HCT116 (cell line): ENCODE measurements around the gene ADGRG1. TPM values are rescaled to one million over a fixed set of nuclear protein-coding genes. Genes with fewer than 3 reads are reported as not detected.

Experiments used
- ATAC-seq: fragments of 200-7000 bp; cut with Tn5 transposase; 2 replicates; pipeline ENCODE4 v1.9.1; 2020; ENCODE audit warnings: mild to moderate bottlenecking, moderate library complexity
- BruUV-seq: library from RNA; stranded (reverse); fragments of 400-500 nt; replicated peaks from 2 replicates; lab custom pipeline; 2021; lab: Mats Ljungman, UMichigan
- CTCF ChIA-PET: fragments of 300-600 bp; sonication (Branson Sonifier 250); formaldehyde crosslinking; loops from one replicate; lab custom pipeline; 2021; ENCODE audit warnings: antibody characterized with exemption; lab: Charles Lee
- POLR2A ChIA-PET: fragments of 300-600, 350-600 bp; sonication (Branson Sonifier 250); formaldehyde crosslinking; loops from one replicate; lab custom pipeline; 2021; ENCODE audit warnings: antibody characterized with exemption; lab: Charles Lee
- RAD21 ChIA-PET, 2 experiments: fragments of 300-600 bp; sonication (Branson Sonifier 250); formaldehyde crosslinking; loops; one replicate each; lab custom pipeline; 2023; ENCODE audit warnings: low total read pairs in 2 of 2; ENCODE audit not compliant: uncharacterized antibody in 2 of 2, unreplicated experiment in 2 of 2, low non-redundant PET in 1 of 2; lab: Charles Lee
- DNase-seq: peaks from one replicate; pipeline ENCODE4 v3.0.0-alpha.2; 2010; ENCODE audit warnings: low read depth, low spot score
- H2AFZ ChIP-seq: fragments of 200-600 bp; shearing (Covaris generic), sonication (generic); 2 replicates; pipeline ENCODE4 v1.6.1; 2017; ENCODE audit warnings: low read depth, mixed run types, mixed read lengths, antibody characterized with exemption, low read length; ENCODE audit not compliant: poor library complexity, severe bottlenecking
- H3K27ac ChIP-seq: 2 replicates; pipeline ENCODE4 v1.5.1; 2012; ENCODE audit warnings: low read depth, low read length
- H3K27me3 ChIP-seq: fragments of 200-600 bp; sonication (generic); 2 replicates; pipeline ENCODE4 v1.6.1; 2016; ENCODE audit warnings: mixed run types, low read length, mixed read lengths; ENCODE audit not compliant: insufficient read depth
- H3K36me3 ChIP-seq, 2 experiments: fragments of 200-500 bp in 1 of 2; fragments of 200-600 bp in 1 of 2; sonication (Bioruptor generic) in 1 of 2; sonication (generic) in 1 of 2; 2 replicates each; pipeline versions ENCODE4 v1.5.1 to v1.6.1; 2014 to 2016; ENCODE audit warnings: low read length in 2 of 2, inconsistent platforms in 1 of 2, mixed read lengths in 1 of 2, mixed run types in 1 of 2; ENCODE audit not compliant: insufficient read depth in 2 of 2, control insufficient read depth in 1 of 2
- H3K4me1 ChIP-seq, 2 experiments: fragments of 200-600 bp in 1 of 2; sonication (generic) in 1 of 2; 2 replicates each; pipeline versions ENCODE4 v1.5.1 to v1.6.1; 2012 to 2017; ENCODE audit warnings: low read length in 2 of 2, inconsistent platforms in 1 of 2, mild to moderate bottlenecking in 1 of 2, mixed read lengths in 1 of 2, mixed run types in 1 of 2, moderate library complexity in 1 of 2; ENCODE audit not compliant: insufficient read depth in 2 of 2, control insufficient read depth in 1 of 2
- H3K4me2 ChIP-seq: fragments of 200-600 bp; sonication (generic); 2 replicates; pipeline ENCODE4 v1.6.1; 2017; ENCODE audit warnings: mixed run types, low read length, mixed read lengths
- H3K4me3 ChIP-seq, 2 experiments: fragments of 200-600 bp in 1 of 2; sonication (generic) in 1 of 2; replicated peaks in 1 of 2; 2 replicates each; pipeline ENCODE4 v1.5.1; 2011 to 2016; ENCODE audit warnings: low read length in 2 of 2, control low read depth in 1 of 2, low read depth in 1 of 2, mild to moderate bottlenecking in 1 of 2, mixed read lengths in 1 of 2, mixed run types in 1 of 2
- H3K79me2 ChIP-seq: fragments of 200-600 bp; sonication (generic); 2 replicates; pipeline ENCODE4 v1.6.1; 2017; ENCODE audit warnings: mild to moderate bottlenecking, mixed run types, low read length, moderate library complexity, mixed read lengths; ENCODE audit not compliant: insufficient read depth
- H3K9ac ChIP-seq: fragments of 200-600 bp; sonication (generic); 2 replicates; pipeline ENCODE4 v1.6.1; 2016; ENCODE audit warnings: low read length, mixed read lengths
- H3K9me2 ChIP-seq: fragments of 200-600 bp; sonication (generic), shearing (Covaris generic); 2 replicates; pipeline ENCODE4 v1.6.1; 2017; ENCODE audit warnings: mixed run types, mild to moderate bottlenecking, moderate library complexity; ENCODE audit not compliant: insufficient read depth
- H3K9me3 ChIP-seq, 2 experiments: fragments of 200-500 bp in 1 of 2; fragments of 200-600 bp in 1 of 2; sonication (Bioruptor generic) in 1 of 2; sonication (generic) in 1 of 2; 2 replicates each; pipeline ENCODE4 v1.6.1; 2014 to 2017; ENCODE audit warnings: low read length in 2 of 2, mixed read lengths in 2 of 2, inconsistent platforms in 1 of 2, low read depth in 1 of 2, mild to moderate bottlenecking in 1 of 2, mixed run types in 1 of 2, moderate library complexity in 1 of 2; ENCODE audit not compliant: control insufficient read depth in 1 of 2, insufficient read depth in 1 of 2
- H4K20me1 ChIP-seq: fragments of 200-600 bp; sonication (generic), shearing (Covaris generic); 2 replicates; pipeline ENCODE4 v1.6.1; 2017; ENCODE audit warnings: mixed run types, mild to moderate bottlenecking, moderate library complexity; ENCODE audit not compliant: insufficient read depth
- CBX3 ChIP-seq: IDR thresholded peaks from 2 replicates; pipeline ENCODE4 v1.6.1; 2012; ENCODE audit warnings: low read depth
- CEBPB ChIP-seq: IDR thresholded peaks from 2 replicates; pipeline ENCODE4 v1.6.1; 2012; ENCODE audit warnings: low read depth
- EGR1 ChIP-seq: IDR thresholded peaks from 2 replicates; pipeline ENCODE4 v1.6.1; 2012; ENCODE audit warnings: low read depth
- FOSL1 ChIP-seq: IDR thresholded peaks from 2 replicates; pipeline ENCODE4 v1.6.1; 2012; ENCODE audit warnings: low read depth
- JUND ChIP-seq: IDR thresholded peaks from 2 replicates; pipeline ENCODE4 v1.6.1; 2012
- YY1 ChIP-seq: IDR thresholded peaks from 2 replicates; pipeline ENCODE4 v1.6.1; 2011; ENCODE audit warnings: low read length, low read depth, moderate library complexity, mild to moderate bottlenecking; ENCODE audit not compliant: insufficient replicate concordance; ENCODE audit errors: extremely low read depth
- intact Hi-C: fragments of 100-400 bp; cut with micrococcal nuclease; formaldehyde crosslinking; loops from 2 replicates; pipeline ENCODE4 v1.10.0; 2022
- total RNA-seq: library from RNA; stranded (reverse); gene quantifications from one replicate; pipeline ENCODE4 v1.2.1, GENCODE V29; 2021; ENCODE audit not compliant: unreplicated experiment
- TF ChIP-seq, protein P1 (sequence below), 3 experiments: fragments of 200-600 bp in 1 of 3; sonication (generic) in 1 of 3; IDR thresholded peaks in 2 of 3; conservative IDR thresholded peaks in 1 of 3; 2 replicates each; pipeline ENCODE4 v1.5.1; 2012 to 2017; ENCODE audit warnings: low read depth in 2 of 3, low read length in 2 of 3, antibody characterized with exemption in 1 of 3, borderline replicate concordance in 1 of 3, control low read depth in 1 of 3, mild to moderate bottlenecking in 1 of 3, mixed read lengths in 1 of 3, mixed run types in 1 of 3, moderate library complexity in 1 of 3; ENCODE audit not compliant: insufficient read depth in 1 of 3
- TF ChIP-seq, protein P2 (sequence below): IDR thresholded peaks from 2 replicates; pipeline ENCODE4 v1.6.1; 2012; ENCODE audit warnings: low read depth
- TF ChIP-seq, protein P3 (sequence below): IDR thresholded peaks from 2 replicates; pipeline ENCODE4 v1.6.1; 2012

The ADGRG1 gene
- total RNA-seq, 1 experiment from 2014 or later = 36.4 TPM

DNA sequence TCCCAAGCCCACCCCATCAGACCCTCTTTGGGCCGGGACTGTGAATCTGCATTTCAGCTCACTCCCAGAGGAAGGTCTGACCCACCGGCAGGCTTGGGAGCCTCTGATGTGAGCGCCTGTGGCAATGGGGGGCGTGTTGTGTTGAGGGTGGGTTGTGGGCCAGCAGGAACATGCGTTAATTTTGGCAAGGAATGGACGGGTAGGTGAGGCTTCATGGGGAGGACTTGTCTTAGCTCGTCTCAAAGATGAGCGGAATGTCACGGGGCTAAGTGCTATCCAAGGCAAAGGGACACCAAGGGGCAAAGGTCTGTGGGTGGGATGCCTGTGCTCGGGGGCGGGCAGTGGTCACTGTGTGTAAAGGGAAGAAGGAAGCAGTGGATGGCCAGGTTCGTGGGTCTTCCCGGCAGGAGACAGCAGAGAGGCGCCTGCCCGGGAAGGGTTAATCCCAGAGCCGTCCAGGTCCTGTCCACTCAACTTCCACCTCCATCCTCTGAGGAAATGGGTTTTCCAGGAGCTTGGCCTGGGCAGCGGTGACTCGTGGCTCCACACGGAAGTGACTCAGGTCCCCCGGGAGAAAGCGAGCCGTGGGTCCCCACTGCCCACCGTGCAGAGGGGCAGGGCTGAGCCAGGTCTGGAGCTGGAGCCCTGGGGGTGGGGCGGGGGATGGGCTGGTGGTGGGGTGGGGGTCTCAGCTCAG lies 17.4 kb downstream of the ADGRG1 start:
- Histone ChIP-seq H3K4me1 (peaks cover 6 to 23% of the 10 kb centered on the region in 2 experiments; a peak in 3 of 4 replicates), H2AFZ (no peak overlapping the region), H3K9me2 (no peaks in the 10 kb centered on the region), H3K27ac (no peak overlapping the region), H3K9ac (no peak overlapping the region), H3K4me3 (no peak overlapping the region), H3K4me2 (no peak overlapping the region), H3K27me3 (no peaks in the 10 kb centered on the region), H3K9me3 (no peaks in the 10 kb centered on the region), H3K36me3 (no peaks in the 10 kb centered on the region; a peak in 1 of 4 replicates), H3K79me2 (no peaks in the 10 kb centered on the region), H4K20me1 (no peaks in the 10 kb centered on the region)
- POLR2A ChIA-PET = no interaction called here
- no TSS peak for BruUV-seq
- CTCF ChIA-PET = interaction anchor here (1.2 to 1.4 kb wide), 2 partner anchors 43 to 55 kb away, joined by 3 to 5 read pairs; no protein-coding TSS in a partner anchor
- ATAC-seq = no peak
- intact Hi-C loops = no loop called here
- RAD21 ChIA-PET = interaction anchor here in 1 of 2 experiments (0.6 kb wide), 1 partner anchor 36 kb away, joined by 3 read pairs; no protein-coding TSS in a partner anchor
- TF ChIP-seq FOSL1 (no peak), EGR1 (no peak), YY1 (no peak), CEBPB (no peak), JUND (no peak), CBX3 (no peak)
- TF ChIP-seq, protein P1, sequence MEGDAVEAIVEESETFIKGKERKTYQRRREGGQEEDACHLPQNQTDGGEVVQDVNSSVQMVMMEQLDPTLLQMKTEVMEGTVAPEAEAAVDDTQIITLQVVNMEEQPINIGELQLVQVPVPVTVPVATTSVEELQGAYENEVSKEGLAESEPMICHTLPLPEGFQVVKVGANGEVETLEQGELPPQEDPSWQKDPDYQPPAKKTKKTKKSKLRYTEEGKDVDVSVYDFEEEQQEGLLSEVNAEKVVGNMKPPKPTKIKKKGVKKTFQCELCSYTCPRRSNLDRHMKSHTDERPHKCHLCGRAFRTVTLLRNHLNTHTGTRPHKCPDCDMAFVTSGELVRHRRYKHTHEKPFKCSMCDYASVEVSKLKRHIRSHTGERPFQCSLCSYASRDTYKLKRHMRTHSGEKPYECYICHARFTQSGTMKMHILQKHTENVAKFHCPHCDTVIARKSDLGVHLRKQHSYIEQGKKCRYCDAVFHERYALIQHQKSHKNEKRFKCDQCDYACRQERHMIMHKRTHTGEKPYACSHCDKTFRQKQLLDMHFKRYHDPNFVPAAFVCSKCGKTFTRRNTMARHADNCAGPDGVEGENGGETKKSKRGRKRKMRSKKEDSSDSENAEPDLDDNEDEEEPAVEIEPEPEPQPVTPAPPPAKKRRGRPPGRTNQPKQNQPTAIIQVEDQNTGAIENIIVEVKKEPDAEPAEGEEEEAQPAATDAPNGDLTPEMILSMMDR (IDR thresholded peaks at IDR 0.05 in 2 of 3, conservative IDR thresholded peaks at IDR 0.05 in 1 of 3; ENCODE audit: borderline replicate concordance in 1 of 3, insufficient read depth in 1 of 3, low read depth in 2 of 3, low read length in 2 of 3) = no peak
- TF ChIP-seq, protein P2, sequence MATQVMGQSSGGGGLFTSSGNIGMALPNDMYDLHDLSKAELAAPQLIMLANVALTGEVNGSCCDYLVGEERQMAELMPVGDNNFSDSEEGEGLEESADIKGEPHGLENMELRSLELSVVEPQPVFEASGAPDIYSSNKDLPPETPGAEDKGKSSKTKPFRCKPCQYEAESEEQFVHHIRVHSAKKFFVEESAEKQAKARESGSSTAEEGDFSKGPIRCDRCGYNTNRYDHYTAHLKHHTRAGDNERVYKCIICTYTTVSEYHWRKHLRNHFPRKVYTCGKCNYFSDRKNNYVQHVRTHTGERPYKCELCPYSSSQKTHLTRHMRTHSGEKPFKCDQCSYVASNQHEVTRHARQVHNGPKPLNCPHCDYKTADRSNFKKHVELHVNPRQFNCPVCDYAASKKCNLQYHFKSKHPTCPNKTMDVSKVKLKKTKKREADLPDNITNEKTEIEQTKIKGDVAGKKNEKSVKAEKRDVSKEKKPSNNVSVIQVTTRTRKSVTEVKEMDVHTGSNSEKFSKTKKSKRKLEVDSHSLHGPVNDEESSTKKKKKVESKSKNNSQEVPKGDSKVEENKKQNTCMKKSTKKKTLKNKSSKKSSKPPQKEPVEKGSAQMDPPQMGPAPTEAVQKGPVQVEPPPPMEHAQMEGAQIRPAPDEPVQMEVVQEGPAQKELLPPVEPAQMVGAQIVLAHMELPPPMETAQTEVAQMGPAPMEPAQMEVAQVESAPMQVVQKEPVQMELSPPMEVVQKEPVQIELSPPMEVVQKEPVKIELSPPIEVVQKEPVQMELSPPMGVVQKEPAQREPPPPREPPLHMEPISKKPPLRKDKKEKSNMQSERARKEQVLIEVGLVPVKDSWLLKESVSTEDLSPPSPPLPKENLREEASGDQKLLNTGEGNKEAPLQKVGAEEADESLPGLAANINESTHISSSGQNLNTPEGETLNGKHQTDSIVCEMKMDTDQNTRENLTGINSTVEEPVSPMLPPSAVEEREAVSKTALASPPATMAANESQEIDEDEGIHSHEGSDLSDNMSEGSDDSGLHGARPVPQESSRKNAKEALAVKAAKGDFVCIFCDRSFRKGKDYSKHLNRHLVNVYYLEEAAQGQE = no peak
- TF ChIP-seq, protein P3, sequence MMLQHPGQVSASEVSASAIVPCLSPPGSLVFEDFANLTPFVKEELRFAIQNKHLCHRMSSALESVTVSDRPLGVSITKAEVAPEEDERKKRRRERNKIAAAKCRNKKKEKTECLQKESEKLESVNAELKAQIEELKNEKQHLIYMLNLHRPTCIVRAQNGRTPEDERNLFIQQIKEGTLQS = no peak
- DNase-seq = no peak
